OCI-LY7 (cell line): ENCODE data around the gene SIRT3. TPM values are rescaled to one million over a fixed set of nuclear protein-coding genes. Genes with fewer than 3 reads are reported as not detected.

Source experiments
- BruUV-seq: library from RNA; stranded (reverse); fragments of 400-500 nt; replicated peaks from 2 replicates; lab custom pipeline; 2021; lab: Mats Ljungman, UMichigan
- CTCF ChIA-PET: fragments of 300-600 bp; sonication (Branson Sonifier 250); formaldehyde crosslinking; loops from one replicate; lab custom pipeline; 2022; ENCODE audit warnings: antibody characterized with exemption; ENCODE audit not compliant: unreplicated experiment; lab: Charles Lee
- POLR2A ChIA-PET: fragments of 300-600 bp; sonication (Branson Sonifier 250); formaldehyde crosslinking; loops from one replicate; lab custom pipeline; 2022; ENCODE audit warnings: antibody characterized with exemption; lab: Charles Lee
- DNase-seq: peaks from one replicate; pipeline ENCODE4 v3.0.0-alpha.2; 2015; ENCODE audit warnings: low spot score
- H2AFZ ChIP-seq: fragments of 200-600 bp; sonication (generic), shearing (Covaris generic); 2 replicates; pipeline ENCODE4 v1.6.1; 2014; ENCODE audit warnings: mild to moderate bottlenecking, antibody characterized with exemption, low read length, moderate library complexity
- H3K27ac ChIP-seq: fragments of 200-600 bp; sonication (generic); 2 replicates; pipeline ENCODE4 v1.5.1; 2014; ENCODE audit warnings: mixed run types, low read depth, mild to moderate bottlenecking, moderate library complexity, low read length, inconsistent platforms; ENCODE audit not compliant: poor library complexity, severe bottlenecking
- H3K36me3 ChIP-seq: fragments of 200-600 bp; sonication (generic); 2 replicates; pipeline ENCODE4 v1.6.1; 2014; ENCODE audit warnings: mild to moderate bottlenecking, antibody characterized with exemption, low read length, moderate library complexity, mixed read lengths; ENCODE audit not compliant: insufficient read depth
- H3K4me1 ChIP-seq: fragments of 200-600 bp; sonication (generic); 2 replicates; pipeline ENCODE4 v1.5.1; 2014; ENCODE audit warnings: mild to moderate bottlenecking, low read length; ENCODE audit not compliant: insufficient read depth, poor library complexity, severe bottlenecking
- H3K4me2 ChIP-seq: fragments of 200-600 bp; sonication (generic); 2 replicates; pipeline ENCODE4 v1.6.1; 2014; ENCODE audit warnings: mild to moderate bottlenecking, low read length
- H3K4me3 ChIP-seq: fragments of 200-600 bp; sonication (generic); 2 replicates; pipeline ENCODE4 v1.5.1; 2014; ENCODE audit warnings: mild to moderate bottlenecking, low read depth, low read length; ENCODE audit not compliant: poor library complexity, severe bottlenecking
- H3K79me2 ChIP-seq: fragments of 200-600 bp; sonication (generic); 2 replicates; pipeline ENCODE4 v1.6.1; 2016; ENCODE audit warnings: low read depth, mild to moderate bottlenecking, low read length, moderate library complexity, mixed read lengths; ENCODE audit not compliant: insufficient read depth
- H3K9me2 ChIP-seq: fragments of 200-600 bp; sonication (generic); 2 replicates; pipeline ENCODE4 v1.6.1; 2016; ENCODE audit warnings: mild to moderate bottlenecking, low read length, mixed read lengths; ENCODE audit not compliant: insufficient read depth
- H3K9me3 ChIP-seq: fragments of 200-600 bp; sonication (generic); 2 replicates; pipeline ENCODE4 v1.6.1; 2014; ENCODE audit warnings: mild to moderate bottlenecking, mixed run types, low read length, mixed read lengths
- H4K20me1 ChIP-seq: fragments of 200-600 bp; sonication (generic); 2 replicates; pipeline ENCODE4 v1.6.1; 2014; ENCODE audit warnings: mild to moderate bottlenecking, antibody characterized with exemption, low read length, moderate library complexity, mixed read lengths; ENCODE audit not compliant: insufficient read depth
- CTCF ChIP-seq: fragments of 200-600 bp; sonication (generic); conservative IDR thresholded peaks from 2 replicates; pipeline ENCODE4 v1.5.1; 2014; ENCODE audit warnings: mild to moderate bottlenecking, antibody characterized with exemption, low read length, moderate library complexity, mixed read lengths
- EZH2phosphoT487 ChIP-seq: fragments of 200-600 bp; sonication (generic); IDR thresholded peaks from 2 replicates; pipeline ENCODE4 v1.6.1; 2018; ENCODE audit warnings: low read depth, borderline replicate concordance, mild to moderate bottlenecking, mixed run types, antibody characterized with exemption, low read length, moderate library complexity, mixed read lengths
- intact Hi-C: fragments of 100-400 bp; cut with micrococcal nuclease; formaldehyde crosslinking; loops from one replicate; pipeline ENCODE4 v1.10.0; 2022; ENCODE audit not compliant: unreplicated experiment
- total RNA-seq, 2 experiments: library from RNA; depleted of rRNA in 1 of 2; stranded (reverse); fragments of >200 nt in 1 of 2; shearing (Covaris generic) in 1 of 2; gene quantifications; 2 replicates each; pipeline ENCODE4 v1.2.3, GENCODE V29; 2014 to 2022

The SIRT3 gene
- total RNA-seq, 2 experiments from 2014 or later, result 8.5 to 21.0 TPM

GRCh38 chr11:259413-259812, 23.3 kb upstream of the SIRT3 start:
- Histone ChIP-seq H3K4me1 (peaks cover 35% of the 10 kb centered on the region), H3K4me2 (no peak overlapping the region), H3K27ac (no peak overlapping the region), H3K36me3 (no peaks in the 10 kb centered on the region), H3K9me2 (no peaks in the 10 kb centered on the region), H2AFZ (no peak overlapping the region), H4K20me1 (no peaks in the 10 kb centered on the region), H3K79me2 (no peaks in the 10 kb centered on the region), H3K4me3 (no peak overlapping the region), H3K9me3 (no peaks in the 10 kb centered on the region)
- CTCF ChIA-PET, result no interaction called here
- no peak for DNase-seq
- no TSS peak for BruUV-seq
- TF ChIP-seq CTCF, result no peak
- TF ChIP-seq EZH2phosphoT487, result no peak
- intact Hi-C loops, result loop anchor here (10.0 kb wide), 1 partner anchor 45 kb away; the partner anchor contains the start of gene IFITM2
- POLR2A ChIA-PET, result interaction anchor here (0.7 kb wide), 1 partner anchor 16 kb away, joined by 3 read pairs; no protein-coding TSS in a partner anchor

- Histone ChIP-seq H3K4me3 (no peak overlapping the region), H4K20me1 (no peaks in the 10 kb centered on the region), H3K4me2 (peak overlapping the region; percentile 39; the same call in 1 of the 2 replicates), H3K36me3 (peaks cover 10% of the 10 kb centered on the region), H3K4me1 (peaks cover 35% of the 10 kb centered on the region), H3K9me2 (no peaks in the 10 kb centered on the region), H3K9me3 (no peaks in the 10 kb centered on the region), H3K27ac (peak overlapping the region; percentile 25), H2AFZ (no peak overlapping the region), H3K79me2 (no peaks in the 10 kb centered on the region)
- peak; percentile 59 for DNase-seq
- no TSS peak for BruUV-seq
- CTCF ChIA-PET, result no interaction called here
- intact Hi-C loops, result loop anchor here (10.0 kb wide), 1 partner anchor 47 kb away; the partner anchor contains the start of gene IFITM2
- POLR2A ChIA-PET, result interaction anchor here (1.9 kb wide), 1 partner anchor 10 kb away, joined by 7 read pairs; no protein-coding TSS in a partner anchor
- TF ChIP-seq CTCF (peak; percentile 66), EZH2phosphoT487 (no peak)
These were observed 21.8 kb upstream of the SIRT3 start for GRCh38 chr11:257766-258493.
